ENCODE measurements around the gene ARHGEF4. TPM values are rescaled to one million over a fixed set of nuclear protein-coding genes. Genes with fewer than 3 reads are reported as not detected.

ARHGEF4 gene
- total and polyA plus RNA-seq, 9 donors: 6.1 to 15.4 (median 8.3) TPM

GRCh38 chr2:130842770-130843169 is 6.1 kb downstream of the ARHGEF4 start:
- no peak overlapping the region for H3K4me3 ChIP-seq (ENCODE audit: low read length)
- no peaks in the 10 kb centered on the region for H3K4me1 ChIP-seq (ENCODE audit: control insufficient read depth, insufficient read depth, low read length)
- no peak for DNase-seq
- no peaks in the 10 kb centered on the region for H3K9me3 ChIP-seq (replicated peaks; ENCODE audit: control insufficient read depth, low read depth, low read length)
- H3K27me3 ChIP-seq (ENCODE audit: control insufficient read depth, insufficient read depth, low read length): peaks cover 26% of the 10 kb centered on the region
- H3K36me3 ChIP-seq (ENCODE audit: control insufficient read depth, insufficient read depth, low read length): no peaks in the 10 kb centered on the region
- no peak overlapping the region for H3K27ac ChIP-seq (ENCODE audit: low read length)
- WGBS (ENCODE audit: insufficient coverage): 33% methylated on average over 3 of the region's 8 CpGs

DNA sequence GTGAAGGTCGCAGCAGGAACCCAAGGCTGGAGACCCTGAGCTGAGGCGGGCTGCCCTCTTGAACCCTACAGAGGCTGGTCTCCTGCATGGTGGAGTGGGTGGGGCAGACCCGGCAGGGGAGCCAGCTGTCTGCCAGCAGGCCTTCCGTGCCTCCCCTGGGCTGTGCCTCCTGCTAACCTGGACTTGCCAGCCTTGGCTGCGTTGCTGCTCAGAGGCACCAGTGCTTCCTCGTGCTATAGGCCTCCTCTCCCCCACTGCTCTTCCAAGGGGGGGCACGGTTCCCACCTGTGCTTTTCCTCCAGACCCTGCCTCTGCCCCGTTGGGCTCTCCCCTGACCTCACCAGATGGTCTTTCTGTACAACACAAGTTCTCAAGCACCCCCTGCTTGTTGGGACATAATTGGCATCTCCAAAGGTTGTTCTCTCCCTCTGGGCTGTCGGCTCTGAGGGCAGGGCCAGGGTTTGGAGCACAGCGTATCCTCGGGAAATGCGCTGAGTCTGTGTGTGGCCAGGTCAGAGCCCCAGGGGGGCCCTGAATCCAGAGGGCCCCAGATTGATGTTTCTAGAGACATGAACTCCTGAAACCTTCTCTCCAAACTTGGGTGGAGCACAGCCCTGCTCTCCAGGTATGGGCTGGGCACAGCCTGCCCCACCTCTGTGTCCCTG is 6.7 kb downstream of the ARHGEF4 start:
- Histone ChIP-seq H3K4me3 (ENCODE audit: low read length) (no peak overlapping the region), H3K9me3 (replicated peaks; ENCODE audit: control insufficient read depth, low read depth, low read length) (no peaks in the 10 kb centered on the region), H3K27me3 (ENCODE audit: control insufficient read depth, insufficient read depth, low read length) (peaks cover 19% of the 10 kb centered on the region), H3K36me3 (ENCODE audit: control insufficient read depth, insufficient read depth, low read length) (no peaks in the 10 kb centered on the region), H3K4me1 (ENCODE audit: control insufficient read depth, insufficient read depth, low read length) (no peaks in the 10 kb centered on the region), H3K27ac (ENCODE audit: low read length) (no peak overlapping the region)
- no peak for DNase-seq
- 46% methylated on average over 10 of the region's 12 CpGs for WGBS (ENCODE audit: insufficient coverage)

GRCh38 chr2:130844161-130844560 is 7.4 kb downstream of the ARHGEF4 start:
- no peak for DNase-seq
- Histone ChIP-seq H3K4me1 (ENCODE audit: control insufficient read depth, insufficient read depth, low read length) (no peaks in the 10 kb centered on the region), H3K4me3 (ENCODE audit: low read length) (no peak overlapping the region), H3K27me3 (ENCODE audit: control insufficient read depth, insufficient read depth, low read length) (peaks cover 12% of the 10 kb centered on the region), H3K9me3 (replicated peaks; ENCODE audit: control insufficient read depth, low read depth, low read length) (no peaks in the 10 kb centered on the region), H3K36me3 (ENCODE audit: control insufficient read depth, insufficient read depth, low read length) (no peaks in the 10 kb centered on the region), H3K27ac (ENCODE audit: low read length) (no peak overlapping the region)
- WGBS (ENCODE audit: insufficient coverage): 71% methylated on average over 9 of the region's 10 CpGs

DNA sequence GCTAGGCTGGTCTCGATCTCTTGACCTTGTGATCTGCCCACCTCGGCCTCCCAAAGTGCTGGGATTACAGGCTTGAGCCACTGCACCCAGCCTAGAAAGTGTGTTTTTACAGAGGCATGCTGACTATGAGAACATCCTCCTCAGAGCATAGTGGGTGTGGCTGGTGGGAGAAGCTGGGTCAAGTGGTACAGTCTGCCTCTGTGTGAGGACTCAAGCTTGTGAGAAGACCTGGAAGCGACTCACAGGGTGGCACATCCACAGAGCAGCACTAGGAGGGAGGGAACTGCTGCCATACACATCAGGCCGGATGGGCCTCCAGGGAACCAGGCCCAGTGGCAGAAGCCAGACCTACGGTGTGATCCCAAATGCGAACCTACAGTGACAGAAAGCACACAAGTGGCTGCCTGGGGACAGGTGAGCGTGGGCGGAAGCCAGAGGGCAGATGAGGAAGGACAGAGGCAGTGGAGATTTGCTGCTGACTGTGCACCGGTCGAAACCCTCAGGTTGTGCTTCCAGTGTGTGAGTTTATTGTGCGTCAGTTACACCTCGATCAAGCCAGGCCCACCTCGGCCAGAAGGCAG is 8.9 kb downstream of the ARHGEF4 start:
- no peak for DNase-seq
- peaks cover 3% of the 10 kb centered on the region for H3K27me3 ChIP-seq (ENCODE audit: control insufficient read depth, insufficient read depth, low read length)
- no peaks in the 10 kb centered on the region for H3K9me3 ChIP-seq (replicated peaks; ENCODE audit: control insufficient read depth, low read depth, low read length)
- H3K4me1 ChIP-seq (ENCODE audit: control insufficient read depth, insufficient read depth, low read length): no peaks in the 10 kb centered on the region
- H3K36me3 ChIP-seq (ENCODE audit: control insufficient read depth, insufficient read depth, low read length): no peaks in the 10 kb centered on the region
- H3K27ac ChIP-seq (ENCODE audit: low read length): no peak overlapping the region
- no peak overlapping the region for H3K4me3 ChIP-seq (ENCODE audit: low read length)
- WGBS (ENCODE audit: insufficient coverage): 85% methylated on average over 11 of the region's 13 CpGs

GRCh38 chr2:130846233-130846632 is 9.5 kb downstream of the ARHGEF4 start:
- H3K9me3 ChIP-seq (replicated peaks; ENCODE audit: control insufficient read depth, low read depth, low read length): no peaks in the 10 kb centered on the region

DNA sequence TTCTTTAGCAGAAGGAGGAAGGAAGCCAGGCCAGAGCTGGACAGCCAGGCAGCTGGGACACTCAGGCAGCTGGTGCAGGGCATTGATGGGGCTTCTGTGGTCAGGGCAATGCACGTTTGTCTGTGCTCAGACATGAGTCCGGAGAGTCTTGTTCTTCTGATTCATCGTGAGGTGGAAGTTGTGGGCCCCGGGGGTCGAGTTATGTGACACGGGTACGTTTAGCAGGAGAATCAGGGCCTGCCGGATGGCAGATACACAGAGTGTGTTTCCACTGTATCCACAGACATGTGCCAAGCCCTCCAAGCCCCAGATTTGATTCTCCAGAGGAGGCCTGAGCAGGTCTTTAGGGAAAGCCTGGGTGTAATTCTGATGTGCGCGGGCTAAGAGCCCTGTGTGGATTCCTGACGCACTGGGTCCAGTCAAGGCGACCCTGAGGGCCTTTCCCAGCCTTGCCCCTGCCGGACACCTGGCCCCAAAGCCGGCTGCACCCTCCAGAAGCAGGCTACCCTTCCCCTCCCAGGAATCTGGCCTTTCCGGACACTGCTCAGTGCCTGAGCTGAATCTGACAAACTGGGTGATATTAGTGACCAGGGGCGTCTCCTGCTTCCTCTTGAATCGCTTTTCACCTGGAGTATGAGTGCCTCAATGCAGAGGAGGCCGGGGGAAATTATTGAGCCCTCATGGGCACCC is 10.1 kb downstream of the ARHGEF4 start:
- H3K27ac ChIP-seq (ENCODE audit: low read length): no peak overlapping the region
- H3K36me3 ChIP-seq (ENCODE audit: control insufficient read depth, insufficient read depth, low read length): no peaks in the 10 kb centered on the region
- H3K4me1 ChIP-seq (ENCODE audit: control insufficient read depth, insufficient read depth, low read length): peaks cover 2% of the 10 kb centered on the region
- WGBS (ENCODE audit: insufficient coverage): 87% methylated on average over 17 of the region's 18 CpGs
- H3K27me3 ChIP-seq (ENCODE audit: control insufficient read depth, insufficient read depth, low read length): peaks cover 2% of the 10 kb centered on the region
- no peaks in the 10 kb centered on the region for H3K9me3 ChIP-seq (replicated peaks; ENCODE audit: control insufficient read depth, low read depth, low read length)
- no peak overlapping the region for H3K4me3 ChIP-seq (ENCODE audit: low read length)
- DNase-seq: no peak

More at GRCh38 chr2:130846233-130846632, 9.5 kb downstream of the ARHGEF4 start:
- DNase-seq: no peak
- WGBS (ENCODE audit: insufficient coverage): 86% methylated on average over 6 of the region's 12 CpGs
- no peaks in the 10 kb centered on the region for H3K4me1 ChIP-seq (ENCODE audit: control insufficient read depth, insufficient read depth, low read length)
- H3K27ac ChIP-seq (ENCODE audit: low read length): no peak overlapping the region
- no peaks in the 10 kb centered on the region for H3K36me3 ChIP-seq (ENCODE audit: control insufficient read depth, insufficient read depth, low read length)
- peaks cover 2% of the 10 kb centered on the region for H3K27me3 ChIP-seq (ENCODE audit: control insufficient read depth, insufficient read depth, low read length)
- no peak overlapping the region for H3K4me3 ChIP-seq (ENCODE audit: low read length)

GRCh38 chr2:130847776-130848525 is 11.2 kb downstream of the ARHGEF4 start:
- peaks cover 2% of the 10 kb centered on the region for H3K27me3 ChIP-seq (ENCODE audit: control insufficient read depth, insufficient read depth, low read length)
- H3K4me1 ChIP-seq (ENCODE audit: control insufficient read depth, insufficient read depth, low read length): peaks cover 2% of the 10 kb centered on the region
- H3K4me3 ChIP-seq (ENCODE audit: low read length): no peak overlapping the region
- no peak for DNase-seq
- H3K9me3 ChIP-seq (replicated peaks; ENCODE audit: control insufficient read depth, low read depth, low read length): no peaks in the 10 kb centered on the region
- no peak overlapping the region for H3K27ac ChIP-seq (ENCODE audit: low read length)
- H3K36me3 ChIP-seq (ENCODE audit: control insufficient read depth, insufficient read depth, low read length): no peaks in the 10 kb centered on the region
- 87% methylated on average over 15 of the region's 19 CpGs for WGBS (ENCODE audit: insufficient coverage)

DNA sequence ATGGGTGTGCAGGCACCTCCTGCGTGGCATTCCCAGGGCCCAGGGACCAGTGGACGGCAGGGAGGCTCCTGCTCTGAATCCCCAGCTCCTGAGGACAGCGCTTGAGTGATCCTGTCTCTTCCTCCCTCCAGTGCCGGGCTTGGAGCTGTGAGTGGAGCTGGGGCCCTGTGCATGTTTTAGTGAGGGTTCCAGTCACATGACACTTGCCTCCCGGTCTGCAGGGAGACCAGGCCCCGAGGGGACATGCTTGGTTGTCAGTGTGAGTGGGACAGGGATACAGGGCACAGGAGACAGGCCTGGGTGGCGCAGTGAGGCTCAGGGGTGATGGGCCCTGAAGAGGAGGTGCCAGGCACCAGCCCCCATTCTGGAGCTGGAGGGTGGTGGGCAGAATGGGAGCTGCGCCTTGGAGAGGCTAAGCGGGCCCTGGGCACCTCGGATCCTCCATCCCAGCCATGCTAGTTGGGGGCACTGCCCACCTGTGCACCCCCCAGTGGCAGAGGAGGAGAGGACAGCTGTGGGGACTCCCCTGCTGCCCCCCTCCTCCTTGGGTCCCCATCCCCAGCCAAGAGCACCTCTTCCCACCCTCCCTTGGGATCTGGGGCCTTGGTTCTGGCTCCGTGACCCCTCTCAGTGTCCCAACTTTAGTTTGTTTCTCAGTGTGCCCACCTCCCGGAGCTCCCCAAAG is 12.0 kb downstream of the ARHGEF4 start:
- H3K27ac ChIP-seq (ENCODE audit: low read length): no peak overlapping the region
- no peak overlapping the region for H3K4me3 ChIP-seq (ENCODE audit: low read length)
- peaks cover 2% of the 10 kb centered on the region for H3K4me1 ChIP-seq (ENCODE audit: control insufficient read depth, insufficient read depth, low read length)
- no peaks in the 10 kb centered on the region for H3K27me3 ChIP-seq (ENCODE audit: control insufficient read depth, insufficient read depth, low read length)
- no peak for DNase-seq
- no peaks in the 10 kb centered on the region for H3K9me3 ChIP-seq (replicated peaks; ENCODE audit: control insufficient read depth, low read depth, low read length)
- 80% methylated on average over 5 of the region's 12 CpGs for WGBS (ENCODE audit: insufficient coverage)
- H3K36me3 ChIP-seq (ENCODE audit: control insufficient read depth, insufficient read depth, low read length): no peaks in the 10 kb centered on the region

GRCh38 chr2:130849896-130850787 is 13.4 kb downstream of the ARHGEF4 start:
- DNase-seq: no peak
- Histone ChIP-seq H3K27me3 (ENCODE audit: control insufficient read depth, insufficient read depth, low read length) (no peaks in the 10 kb centered on the region), H3K4me3 (ENCODE audit: low read length) (no peak overlapping the region), H3K27ac (ENCODE audit: low read length) (no peak overlapping the region), H3K4me1 (ENCODE audit: control insufficient read depth, insufficient read depth, low read length) (peaks cover 2% of the 10 kb centered on the region), H3K9me3 (replicated peaks; ENCODE audit: control insufficient read depth, low read depth, low read length) (no peaks in the 10 kb centered on the region), H3K36me3 (ENCODE audit: control insufficient read depth, insufficient read depth, low read length) (no peaks in the 10 kb centered on the region)
- 33% methylated on average over 4 of the region's 10 CpGs for WGBS (ENCODE audit: insufficient coverage)
